Mucosa of descending colon (tissue), 3 donors: ENCODE data around the gene ARHGAP4. TPM values are rescaled to one million over a fixed set of nuclear protein-coding genes. Genes with fewer than 3 reads are reported as not detected.

Experiments used
- ATAC-seq: fragments of 200-7000 bp; cut with Tn5 transposase; one replicate; pipeline ENCODE4 v1.9.1; 2020; ENCODE audit warnings: mild to moderate bottlenecking, moderate library complexity
- DNase-seq, 3 donors: peaks; one replicate each; pipeline ENCODE4 v3.0.0-alpha.2; 2020
- H3K36me3 ChIP-seq: fragments of 200-600 bp; one replicate; pipeline ENCODE4 v1.8.0; 2021; ENCODE audit warnings: low read depth, mild to moderate bottlenecking
- H3K4me1 ChIP-seq: fragments of 200-600 bp; one replicate; pipeline ENCODE4 v1.8.0; 2021; ENCODE audit warnings: low read depth, mild to moderate bottlenecking
- H3K4me3 ChIP-seq: fragments of 200-600 bp; one replicate; pipeline ENCODE4 v1.8.0; 2021; ENCODE audit warnings: mild to moderate bottlenecking
- H3K9me3 ChIP-seq: fragments of 200-600 bp; one replicate; pipeline ENCODE4 v1.8.0; 2021; ENCODE audit warnings: mild to moderate bottlenecking
- intact Hi-C, 2 donors: fragments of 100-400 bp; cut with DNase I in 1 of 2; cut with micrococcal nuclease in 1 of 2; formaldehyde crosslinking; loops; one replicate each; pipeline versions ENCODE4 v1.11.0 to v1.11.1; 2022; cut with DNase I, micrococcal nuclease
- total RNA-seq, 3 donors: library from RNA; stranded (reverse); fragmentation: NEBNext Ultra II Directional in 2 of 3; extraction: Animal tissue kit (Norgen Biotek cat#: 25700) in 2 of 3; gene quantifications; one replicate each; pipeline versions ENCODE4 v1.2.1 to v1.2.4, GENCODE V29; 2021 to 2023
- TF ChIP-seq, protein P1 (sequence below): fragments of 200-600 bp; IDR thresholded peaks from one replicate; pipeline ENCODE4 v1.8.0; 2022; ENCODE audit warnings: antibody characterized with exemption, mild to moderate bottlenecking
- donor health status: DM: no; HTN: no; CAD: no; lungs with moderate emphysema.
- donor health status: DM: no; HTN: no; CAD: no.
- donor health status: DM: no; HTN: yes; CAD: no.

The ARHGAP4 gene
- total RNA-seq, 3 donors from 2014 or later, result 35.0 to 47.8 (median 36.7) TPM

DNA sequence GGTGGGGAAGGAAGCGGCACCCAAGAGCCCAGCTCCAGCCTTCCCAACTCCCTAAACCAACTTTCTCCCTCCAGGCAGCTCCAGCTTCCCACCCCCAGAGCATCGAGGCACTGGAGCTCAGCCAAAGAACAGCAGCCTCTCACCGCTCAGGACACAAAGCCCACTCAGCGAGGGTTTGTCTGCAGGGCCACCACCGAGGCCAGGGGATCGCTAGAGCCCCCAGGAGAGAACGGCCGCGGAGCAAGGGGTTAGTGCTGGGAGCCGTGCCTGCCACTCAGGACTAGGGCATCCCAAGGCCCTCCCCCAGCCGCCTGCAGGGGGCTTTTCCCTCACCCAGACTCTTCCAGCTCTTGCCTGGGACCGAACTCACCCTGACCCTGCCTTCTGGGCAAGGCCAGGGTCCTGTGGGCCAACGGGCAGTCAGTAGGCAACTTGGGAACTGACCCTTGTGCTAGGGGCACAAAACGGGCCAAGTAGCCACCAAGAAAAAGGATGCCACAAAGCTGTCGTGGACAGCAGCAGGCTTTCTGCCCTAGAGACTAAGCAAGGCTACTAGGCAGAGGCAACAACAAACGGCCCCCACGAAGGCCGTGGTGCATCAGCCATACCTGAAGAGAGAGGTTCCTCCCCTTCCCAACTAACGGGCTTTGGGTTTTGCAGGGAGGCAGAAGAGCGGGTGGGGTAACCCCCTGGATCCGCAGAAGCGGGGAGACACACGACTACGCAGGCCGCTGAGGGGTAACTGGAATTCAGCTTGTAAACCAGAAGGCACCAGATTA is 43.2 kb upstream of the ARHGAP4 start:
- TF ChIP-seq, protein P1, sequence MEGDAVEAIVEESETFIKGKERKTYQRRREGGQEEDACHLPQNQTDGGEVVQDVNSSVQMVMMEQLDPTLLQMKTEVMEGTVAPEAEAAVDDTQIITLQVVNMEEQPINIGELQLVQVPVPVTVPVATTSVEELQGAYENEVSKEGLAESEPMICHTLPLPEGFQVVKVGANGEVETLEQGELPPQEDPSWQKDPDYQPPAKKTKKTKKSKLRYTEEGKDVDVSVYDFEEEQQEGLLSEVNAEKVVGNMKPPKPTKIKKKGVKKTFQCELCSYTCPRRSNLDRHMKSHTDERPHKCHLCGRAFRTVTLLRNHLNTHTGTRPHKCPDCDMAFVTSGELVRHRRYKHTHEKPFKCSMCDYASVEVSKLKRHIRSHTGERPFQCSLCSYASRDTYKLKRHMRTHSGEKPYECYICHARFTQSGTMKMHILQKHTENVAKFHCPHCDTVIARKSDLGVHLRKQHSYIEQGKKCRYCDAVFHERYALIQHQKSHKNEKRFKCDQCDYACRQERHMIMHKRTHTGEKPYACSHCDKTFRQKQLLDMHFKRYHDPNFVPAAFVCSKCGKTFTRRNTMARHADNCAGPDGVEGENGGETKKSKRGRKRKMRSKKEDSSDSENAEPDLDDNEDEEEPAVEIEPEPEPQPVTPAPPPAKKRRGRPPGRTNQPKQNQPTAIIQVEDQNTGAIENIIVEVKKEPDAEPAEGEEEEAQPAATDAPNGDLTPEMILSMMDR, result no peak
- no peaks in the 10 kb centered on the region for H3K9me3 ChIP-seq
- H3K36me3 ChIP-seq, result no peaks in the 10 kb centered on the region
- DNase-seq, result no peak
- intact Hi-C loops, result no loop called here
- H3K4me1 ChIP-seq, result peaks cover 17% of the 10 kb centered on the region
- no peak for ATAC-seq
- H3K4me3 ChIP-seq, result no peak overlapping the region

DNA sequence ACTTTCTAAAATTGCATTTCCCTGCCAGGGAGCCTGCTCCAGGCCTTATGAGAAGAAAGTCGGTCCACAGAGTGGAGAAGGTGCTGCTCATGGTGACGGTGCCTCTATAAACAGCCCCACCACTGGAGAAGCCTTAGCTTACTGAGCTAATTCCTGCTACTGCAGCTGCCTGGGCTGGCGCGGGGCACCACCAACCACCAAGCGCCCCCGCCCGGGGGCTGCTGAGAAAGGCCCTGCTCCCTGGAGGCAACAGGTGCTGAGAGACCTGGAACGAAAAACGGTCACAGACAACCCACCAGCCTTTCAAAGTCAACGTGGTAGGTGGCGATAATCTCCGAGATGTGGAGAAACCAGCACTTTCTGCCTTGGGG is 42.7 kb upstream of the ARHGAP4 start:
- no peak for DNase-seq
- no peak for ATAC-seq
- Histone ChIP-seq H3K9me3 (no peaks in the 10 kb centered on the region), H3K36me3 (no peaks in the 10 kb centered on the region), H3K4me1 (peaks cover 17% of the 10 kb centered on the region), H3K4me3 (no peak overlapping the region)
- intact Hi-C loops, result no loop called here
- TF ChIP-seq, protein P1, result no peak

DNA sequence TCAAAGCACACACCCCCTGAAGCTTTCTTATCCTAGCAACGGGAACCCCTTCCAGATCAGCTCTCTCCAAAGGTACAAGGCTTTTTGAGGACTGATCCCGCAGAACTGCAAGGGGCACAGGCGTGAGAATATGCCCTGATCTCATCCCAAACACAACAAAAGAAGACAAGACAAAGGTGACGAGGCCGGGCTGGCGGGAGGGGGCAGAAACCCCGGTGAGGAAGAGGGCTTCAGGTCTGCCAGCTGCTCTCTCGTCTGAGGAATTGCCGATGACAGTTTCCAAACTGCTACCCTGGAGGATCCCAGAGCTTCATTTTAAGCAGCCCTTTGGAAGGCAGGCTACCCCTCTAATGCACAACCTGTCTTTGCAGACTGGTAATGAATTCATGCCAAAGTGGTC is 42.2 kb upstream of the ARHGAP4 start:
- ATAC-seq (no peak), DNase-seq (no peak)
- H3K9me3 ChIP-seq, result no peaks in the 10 kb centered on the region
- peaks cover 17% of the 10 kb centered on the region for H3K4me1 ChIP-seq
- no peaks in the 10 kb centered on the region for H3K36me3 ChIP-seq
- TF ChIP-seq, protein P1, result no peak
- no peak overlapping the region for H3K4me3 ChIP-seq
- intact Hi-C loops, result no loop called here

DNA sequence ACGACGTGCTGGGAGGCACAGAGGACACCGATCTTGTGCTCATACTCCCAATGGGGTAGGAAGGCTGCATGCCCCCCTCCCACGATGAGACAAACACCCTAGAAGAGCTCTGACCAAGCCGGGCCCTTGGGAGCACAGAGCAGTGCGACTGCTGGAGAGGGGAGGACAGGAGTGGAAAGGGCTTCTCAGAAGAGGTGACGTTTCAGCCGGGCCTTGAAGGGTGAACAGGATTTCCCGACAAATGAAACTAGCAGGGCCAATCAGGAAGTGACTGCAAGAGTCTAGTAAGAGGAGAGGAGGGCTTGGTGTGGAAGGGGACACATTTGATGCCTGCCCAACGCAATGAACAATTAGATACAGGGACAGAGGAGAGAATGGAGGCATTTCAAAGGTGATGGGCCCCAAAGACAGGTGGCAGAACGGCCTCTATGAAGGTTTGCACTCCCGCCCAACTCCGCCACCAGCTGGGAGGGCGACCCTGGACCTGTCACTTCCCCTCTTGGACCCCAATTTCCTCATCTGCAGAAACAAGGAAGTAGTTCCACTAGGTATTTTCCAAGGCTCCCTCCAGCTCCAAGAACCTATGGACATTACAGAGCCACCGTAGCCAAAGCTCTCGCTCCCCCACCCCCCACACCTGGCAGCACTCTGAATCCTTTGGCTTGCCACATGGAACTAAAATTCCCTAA is 41.6 kb upstream of the ARHGAP4 start:
- Histone ChIP-seq H3K4me1 (peaks cover 17% of the 10 kb centered on the region), H3K4me3 (no peak overlapping the region), H3K9me3 (no peaks in the 10 kb centered on the region), H3K36me3 (no peaks in the 10 kb centered on the region)
- intact Hi-C loops, result no loop called here
- ATAC-seq (no peak), DNase-seq (no peak)
- TF ChIP-seq, protein P1, result no peak

DNA sequence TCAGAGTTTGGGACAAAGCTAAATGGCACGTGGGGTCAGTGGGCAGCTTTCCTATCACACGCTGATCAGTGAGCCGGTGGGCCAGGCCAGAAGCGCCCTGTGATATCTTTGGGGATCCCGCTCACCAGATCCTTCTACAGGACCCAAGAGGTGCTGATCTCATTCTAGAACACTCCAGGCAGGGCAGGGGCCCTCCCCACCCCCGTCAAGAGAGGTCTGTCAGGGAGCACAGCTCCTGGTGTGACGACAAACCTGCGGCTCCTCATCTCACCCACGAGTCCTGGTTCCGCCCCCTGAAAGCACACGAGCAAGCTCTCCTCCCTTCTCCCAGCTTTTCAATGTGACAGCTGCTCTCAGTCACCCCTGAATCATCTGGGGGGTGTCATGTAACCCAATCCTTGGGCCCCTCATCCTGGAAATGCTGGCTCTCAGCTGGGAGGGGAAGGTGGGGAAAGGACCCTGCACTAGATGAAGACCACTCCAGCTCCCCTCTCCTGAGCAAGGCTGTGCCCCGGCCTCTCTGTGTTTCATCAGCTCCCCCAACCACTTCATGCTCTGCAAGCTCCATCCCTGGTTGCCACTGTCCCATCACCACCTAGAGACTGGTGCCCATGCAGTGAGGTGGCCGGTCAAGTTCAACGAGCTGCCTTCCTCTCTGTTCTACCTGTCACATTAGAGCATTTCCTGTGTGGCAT is 40.9 kb upstream of the ARHGAP4 start:
- H3K9me3 ChIP-seq, result no peaks in the 10 kb centered on the region
- DNase-seq (no peak), ATAC-seq (no peak)
- intact Hi-C loops, result no loop called here
- TF ChIP-seq, protein P1, result no peak
- peaks cover 17% of the 10 kb centered on the region for H3K4me1 ChIP-seq
- no peaks in the 10 kb centered on the region for H3K36me3 ChIP-seq
- no peak overlapping the region for H3K4me3 ChIP-seq
